Esophagus squamous epithelium (tissue), 5 donors: Measurements from ENCODE around the gene PSKH1. TPM values are rescaled to one million over a fixed set of nuclear protein-coding genes. Genes with fewer than 3 reads are reported as not detected.

Source experiments
- DNase-seq: peaks from one replicate; lab custom pipeline; 2025; lab: John Stamatoyannopoulos, UW
- H3K27ac ChIP-seq, 4 donors: fragments of 200-600 bp; sonication (generic); one replicate each; pipeline ENCODE4 v1.5.1; 2016 to 2019; ENCODE audit warnings: mild to moderate bottlenecking in 1 of 4
- H3K27me3 ChIP-seq, 4 donors: fragments of 200-600 bp; sonication (generic); 1 replicate in 3 of 4; 2 replicates in 1 of 4; pipeline versions ENCODE4 v1.5.1 to v1.6.0; 2017 to 2021; ENCODE audit warnings: antibody characterized with exemption in 1 of 4
- H3K36me3 ChIP-seq, 3 donors: fragments of 200-600 bp; sonication (generic); one replicate each; pipeline ENCODE4 v1.5.1; 2016 to 2019
- H3K4me1 ChIP-seq, 3 donors: fragments of 200-600 bp; sonication (generic); one replicate each; pipeline ENCODE4 v1.5.1; 2017 to 2019
- H3K4me3 ChIP-seq, 4 donors: fragments of 200-600 bp; sonication (generic); 1 replicate in 3 of 4; 2 replicates in 1 of 4; pipeline ENCODE4 v1.5.1; 2016 to 2019; ENCODE audit warnings: mild to moderate bottlenecking in 2 of 4, moderate library complexity in 1 of 4
- H3K9me3 ChIP-seq, 3 donors: fragments of 200-600 bp; sonication (generic); one replicate each; pipeline ENCODE4 v1.5.1; 2016 to 2019
- CTCF ChIP-seq, 6 experiments: fragments of 450-650 bp in 4 of 6; fragments of 200-600 bp in 2 of 6; sonication (generic) in 2 of 6; IDR thresholded peaks; one replicate each; pipeline ENCODE4 v1.5.1; 2016 to 2019; ENCODE audit warnings: antibody characterized with exemption in 6 of 6, mild to moderate bottlenecking in 4 of 6, moderate library complexity in 4 of 6
- POLR2A ChIP-seq, 4 donors: fragments of 450-650 bp; IDR thresholded peaks; one replicate each; pipeline ENCODE4 v1.6.1; 2017; ENCODE audit warnings: antibody characterized with exemption in 4 of 4, mild to moderate bottlenecking in 4 of 4, moderate library complexity in 3 of 4
- WGBS, 2 donors: methylation state at CpG; one replicate each; pipeline ENCODE4 v1.1.5; 2018; 5-methylcytosine and 5-hydroxymethylcytosine counted together
- intact Hi-C: fragments of 100-400 bp; cut with DNase I; formaldehyde crosslinking; loops from one replicate; pipeline ENCODE4 v1.15.0; 2022
- total RNA-seq, 4 donors: library from RNA; depleted of rRNA; stranded (reverse); fragments of >200 nt; gene quantifications; one replicate each; pipeline ENCODE4 v1.1.0, GENCODE V29; 2016
- donor health status: DM: yes; HTN: yes; CAD: no.

PSKH1 gene
- total RNA-seq, 4 donors from 2014 or later, result 8.5 to 18.3 (median 13.8) TPM

- peak overlapping the region in 3 of 4 donors; percentile 92 to 96 (median 96) for H3K27ac ChIP-seq
- peaks cover 15 to 33% (median 22%) of the 10 kb centered on the region in 3 donors for H3K4me1 ChIP-seq
- TF ChIP-seq POLR2A (IDR thresholded peaks at IDR 0.05) (no peak), CTCF (IDR thresholded peaks at IDR 0.05) (no peak)
- H3K9me3 ChIP-seq, result no peaks in the 10 kb centered on the region
- peak overlapping the region in 3 of 4 donors; percentile 83 to 91 (median 88) for H3K4me3 ChIP-seq
- WGBS, 2 donors, result 48 to 72% methylated on average over 6 to 12 of the region's 13 CpGs
- no peaks in the 10 kb centered on the region for H3K27me3 ChIP-seq
- H3K36me3 ChIP-seq, result peaks cover 0 to 47% (median 4%) of the 10 kb centered on the region in 3 donors
- intact Hi-C loops, result no loop called here
- DNase-seq, result no peak
These were observed 41.4 kb downstream of the PSKH1 start for GRCh38 chr16:67934306-67935100.

- peak overlapping the region; percentile 92 to 97 (median 96) for H3K27ac ChIP-seq
- 22 to 29% methylated on average over 9 to 10 of the region's 13 CpGs for WGBS, 2 donors
- no peaks in the 10 kb centered on the region for H3K27me3 ChIP-seq
- peaks cover 15 to 39% (median 22%) of the 10 kb centered on the region in 3 donors for H3K4me1 ChIP-seq
- H3K36me3 ChIP-seq, result peaks cover 0 to 47% (median 3%) of the 10 kb centered on the region in 3 donors
- no peak for TF ChIP-seq POLR2A (IDR thresholded peaks at IDR 0.05)
- TF ChIP-seq CTCF (IDR thresholded peaks at IDR 0.05), result no peak
- no peak for DNase-seq
- H3K4me3 ChIP-seq, result peak overlapping the region; percentile 69 to 91 (median 86)
- no peaks in the 10 kb centered on the region for H3K9me3 ChIP-seq
- intact Hi-C loops, result no loop called here
These were observed 42.0 kb downstream of the PSKH1 start for GRCh38 chr16:67935101-67935401.

- H3K4me3 ChIP-seq, result peak overlapping the region; percentile 69 to 91 (median 86)
- H3K4me1 ChIP-seq, result peaks cover 15 to 41% (median 22%) of the 10 kb centered on the region in 3 donors
- peak overlapping the region; percentile 92 to 97 (median 96) for H3K27ac ChIP-seq
- H3K27me3 ChIP-seq, result no peaks in the 10 kb centered on the region
- H3K9me3 ChIP-seq, result no peaks in the 10 kb centered on the region
- WGBS, 2 donors, result 0% methylated on average over 8 of the region's 55 CpGs; no CpG with 5 or more reads in 1 of the 2 donors
- peak in 2 of 4 donors; percentile 17 to 75 for TF ChIP-seq POLR2A (IDR thresholded peaks at IDR 0.05)
- peak in 2 of 6 experiments; percentile 13 to 18 for TF ChIP-seq CTCF (IDR thresholded peaks at IDR 0.05)
- intact Hi-C loops, result no loop called here
- DNase-seq, result peak; percentile 81
- H3K36me3 ChIP-seq, result peaks cover 0 to 46% (median 0%) of the 10 kb centered on the region in 3 donors
These were observed 42.5 kb downstream of the PSKH1 start for GRCh38 chr16:67935402-67936123.

- no peaks in the 10 kb centered on the region for H3K9me3 ChIP-seq
- WGBS, 2 donors, result 0 to 1% methylated on average over 4 to 18 of the region's 54 CpGs
- H3K4me1 ChIP-seq, result peaks cover 15 to 43% (median 22%) of the 10 kb centered on the region in 3 donors
- peaks cover 0 to 41% (median 0%) of the 10 kb centered on the region in 3 donors for H3K36me3 ChIP-seq
- peak within 1 kb of the TSS; percentile 69 to 91 (median 86) for H3K4me3 ChIP-seq
- DNase-seq, result peak; percentile 35
- TF ChIP-seq POLR2A (IDR thresholded peaks at IDR 0.05) (peak in 3 of 4 donors; percentile 35 to 70 (median 52)), CTCF (IDR thresholded peaks at IDR 0.05) (no peak)
- no peaks in the 10 kb centered on the region for H3K27me3 ChIP-seq
- intact Hi-C loops, result no loop called here
- peak within 1 kb of the TSS; percentile 92 to 97 (median 96) for H3K27ac ChIP-seq
These were observed 43.2 kb downstream of the PSKH1 start, which contains the start of gene PSMB10 for GRCh38 chr16:67936124-67936879. TSS of gene PSMB10 (minus strand) at chr16:67936850. CDS start at chr16:67936749, 101 bp downstream.
